Measurements from ENCODE around the gene KLHL30.

Gene KLHL30

GRCh38 chr2:238157506-238158017 lies 19.1 kb downstream of the KLHL30 start:
- TF ChIP-seq CTCF (IDR thresholded peaks at IDR 0.05; ENCODE audit: insufficient read depth, low read depth, low read length, missing control alignments), result no peak
- DNase-seq (ENCODE audit: low read depth), result no peak
- no peak overlapping the region for H3K4me3 ChIP-seq (ENCODE audit: low read depth, low read length)

DNA sequence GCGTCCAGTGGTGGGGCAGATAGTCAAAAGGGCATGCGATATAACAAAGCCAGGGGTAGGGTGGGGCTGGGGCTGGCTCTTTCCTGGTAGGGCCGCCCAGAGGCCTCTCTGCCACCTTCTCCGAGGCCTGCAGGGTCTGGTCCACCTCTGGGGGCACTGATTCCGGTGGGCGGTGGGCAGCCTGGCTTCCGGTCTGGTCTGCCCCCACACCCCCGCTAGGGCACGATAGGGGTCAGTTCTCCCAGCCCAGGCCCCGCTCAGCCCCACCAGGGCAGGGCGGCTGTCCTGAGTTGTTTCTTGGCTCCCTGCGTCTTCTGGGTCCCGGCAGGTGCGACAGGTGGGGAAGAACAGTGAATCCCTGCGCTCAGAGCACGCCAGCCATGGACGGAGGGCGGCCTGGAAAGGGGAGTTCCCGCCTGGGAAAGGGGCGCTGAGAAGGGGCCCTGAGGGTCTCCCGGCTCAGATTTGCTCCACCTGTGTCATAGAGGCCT lies 19.6 kb downstream of the KLHL30 start:
- no peak for DNase-seq (ENCODE audit: low read depth)
- no peak for TF ChIP-seq CTCF (IDR thresholded peaks at IDR 0.05; ENCODE audit: insufficient read depth, low read depth, low read length, missing control alignments)
- H3K4me3 ChIP-seq (ENCODE audit: low read depth, low read length), result no peak overlapping the region

- DNase-seq (ENCODE audit: low read depth), result peak; percentile 40
- H3K4me3 ChIP-seq (ENCODE audit: low read depth, low read length), result no peak within 1 kb of the TSS
- TF ChIP-seq CTCF (IDR thresholded peaks at IDR 0.05; ENCODE audit: insufficient read depth, low read depth, low read length, missing control alignments), result peak; percentile 29
These were observed 20.1 kb downstream of the KLHL30 start, which contains the start of gene ERFE for GRCh38 chr2:238158509-238159070. Gene ERFE (plus strand): TSS chr2:238158970. CDS start chr2:238159008, 38 bp downstream.

GRCh38 chr2:238159071-238159539 lies 20.6 kb downstream of the KLHL30 start:
- H3K4me3 ChIP-seq (ENCODE audit: low read depth, low read length), result no peak overlapping the region
- no peak for DNase-seq (ENCODE audit: low read depth)
- no peak for TF ChIP-seq CTCF (IDR thresholded peaks at IDR 0.05; ENCODE audit: insufficient read depth, low read depth, low read length, missing control alignments)

GRCh38 chr2:238159661-238160205 lies 21.3 kb downstream of the KLHL30 start:
- TF ChIP-seq CTCF (IDR thresholded peaks at IDR 0.05; ENCODE audit: insufficient read depth, low read depth, low read length, missing control alignments), result no peak
- no peak for DNase-seq (ENCODE audit: low read depth)
- no peak overlapping the region for H3K4me3 ChIP-seq (ENCODE audit: low read depth, low read length)

DNA sequence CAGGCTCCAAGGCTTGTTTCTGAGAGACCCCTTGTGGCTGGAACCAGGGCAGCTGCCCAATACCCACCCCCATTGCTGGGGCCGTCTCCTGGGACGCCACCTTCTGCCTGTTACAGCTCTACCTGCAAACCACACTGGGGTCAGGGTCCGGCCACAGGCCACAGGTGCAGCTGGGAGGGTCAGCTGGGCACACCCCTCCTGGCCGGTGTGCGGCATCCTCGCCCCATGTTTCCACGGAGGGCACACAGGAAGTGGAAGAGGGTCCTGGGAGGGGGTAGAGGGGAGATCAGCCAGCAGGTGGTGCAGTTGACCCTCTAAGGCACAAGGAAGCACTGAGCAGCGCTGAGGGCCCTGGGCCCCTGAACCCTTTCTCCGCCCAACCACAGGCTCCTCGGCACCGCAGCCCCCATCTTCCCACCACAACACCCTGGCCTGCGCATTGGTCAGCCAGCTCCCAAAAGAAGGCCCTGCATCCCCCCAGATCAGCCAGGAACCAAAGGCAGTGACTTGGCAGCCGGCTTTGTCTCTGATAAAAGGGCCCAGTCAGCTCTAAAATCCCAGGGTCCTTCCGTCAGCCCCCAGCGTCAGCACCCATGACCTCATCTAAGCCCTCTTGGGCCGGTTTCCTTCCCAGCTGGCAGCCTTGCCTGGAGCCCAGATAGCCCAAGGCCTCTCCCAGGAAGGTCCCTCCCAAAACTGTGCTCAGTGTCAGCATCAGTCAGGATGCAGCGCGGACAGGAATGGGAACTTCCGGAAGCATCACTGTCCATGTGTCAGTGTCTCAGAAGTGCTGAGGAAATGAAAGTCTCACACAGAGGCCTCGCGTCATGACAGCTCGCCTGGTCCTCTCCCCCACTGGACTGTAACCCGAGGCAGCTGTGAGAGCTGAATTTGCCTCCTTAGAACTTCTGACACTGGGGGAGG lies 22.0 kb downstream of the KLHL30 start:
- peak; percentile 20 for TF ChIP-seq CTCF (IDR thresholded peaks at IDR 0.05; ENCODE audit: insufficient read depth, low read depth, low read length, missing control alignments)
- H3K4me3 ChIP-seq (ENCODE audit: low read depth, low read length), result no peak overlapping the region
- peak; percentile 18 for DNase-seq (ENCODE audit: low read depth)
